Activated CD4-positive, alpha-beta T cell treated with anti-CD3 and anti-CD28 coated beads, Interleukin-2, Interleukin-4, amounts not matched to agents 100 ng/mL and 50 ng/mL, durations not matched to agents 16 hours and 8 hours (primary cell): ENCODE results near the gene PAX5.

Experiments used
- DNase-seq: peaks from one replicate; pipeline ENCODE4 v3.0.0-alpha.2; 2020; ENCODE audit warnings: low spot score

Gene PAX5

DNA sequence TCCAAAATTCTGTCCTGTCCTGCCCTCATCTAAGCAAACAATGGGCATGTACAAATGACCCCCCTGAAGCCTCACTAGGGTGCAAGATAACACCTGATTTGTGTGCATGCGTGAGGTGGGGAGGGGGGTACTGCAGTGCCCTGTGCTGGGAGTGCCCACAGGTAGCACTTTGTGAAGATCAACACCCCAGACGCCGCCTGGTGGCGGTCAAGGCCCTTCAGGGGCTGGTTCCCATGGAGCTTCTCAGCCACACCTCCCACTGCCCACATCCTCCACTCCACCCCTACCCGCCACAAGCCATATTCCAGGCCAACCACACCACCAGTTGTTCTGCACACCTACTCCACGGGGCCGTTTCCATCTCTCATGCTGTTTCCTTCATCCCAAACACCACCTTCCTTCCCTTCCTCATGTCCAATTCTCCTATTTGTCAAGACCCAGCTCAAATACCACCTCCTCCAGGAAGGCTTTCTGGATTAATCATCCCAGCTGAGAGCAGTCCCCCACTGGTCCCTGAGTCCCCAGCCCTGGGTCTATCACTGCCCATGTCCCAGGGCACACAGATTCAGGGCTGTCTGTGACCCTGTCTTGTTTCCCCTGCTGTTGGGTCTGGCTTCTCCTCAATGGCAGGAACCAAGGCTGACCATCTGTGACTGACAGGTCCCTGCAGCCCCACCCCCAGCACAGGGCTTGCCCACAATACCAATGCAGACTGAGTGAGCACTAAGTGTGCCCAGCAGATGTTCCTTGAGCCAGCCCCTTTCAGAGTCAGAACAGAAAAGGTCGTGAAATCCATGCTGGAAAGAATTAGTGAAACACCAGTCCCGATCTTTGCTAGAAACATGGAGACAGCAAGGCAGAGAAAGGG lies 178.4 kb downstream of the PAX5 start:
- DNase-seq = peak; percentile 50

DNA sequence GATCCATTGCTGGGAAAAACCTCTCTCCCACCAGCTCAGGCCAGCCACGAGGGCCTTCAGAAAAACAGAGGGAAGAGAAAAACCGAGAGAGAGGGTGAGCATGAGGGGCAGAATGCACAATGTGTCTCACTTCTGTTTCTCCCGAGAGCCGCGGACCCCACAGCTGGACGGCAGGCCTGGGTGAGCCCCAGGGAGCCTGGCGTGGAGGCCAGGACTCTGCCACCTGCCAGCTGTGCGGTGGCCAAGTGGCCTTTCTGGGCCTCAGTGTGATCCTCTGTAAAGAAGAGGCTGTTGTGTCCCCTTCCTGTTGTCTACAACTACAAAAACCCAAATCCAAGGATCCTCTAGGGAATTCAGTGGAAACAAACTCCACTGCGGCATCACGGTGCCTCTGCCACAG lies 179.3 kb downstream of the PAX5 start:
- DNase-seq = no peak

DNA sequence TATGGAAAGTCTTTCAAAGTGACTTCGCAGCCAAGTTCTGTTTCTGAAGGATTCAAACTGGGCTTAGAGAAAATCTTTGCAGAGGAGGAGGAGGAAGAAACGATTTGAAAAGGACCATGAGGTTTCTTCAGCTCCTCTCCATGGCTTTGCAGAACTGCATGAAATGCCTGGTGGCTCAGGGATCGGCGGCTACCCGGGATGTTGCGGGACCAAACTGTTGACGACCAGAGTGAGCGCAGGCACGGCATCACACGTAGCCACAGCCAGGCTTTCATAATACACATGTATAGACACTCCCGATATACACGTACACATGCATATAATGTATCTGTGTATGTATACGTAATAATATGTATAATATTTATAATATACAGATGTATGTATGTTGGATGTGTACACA lies 180.0 kb downstream of the PAX5 start:
- DNase-seq = no peak

DNA sequence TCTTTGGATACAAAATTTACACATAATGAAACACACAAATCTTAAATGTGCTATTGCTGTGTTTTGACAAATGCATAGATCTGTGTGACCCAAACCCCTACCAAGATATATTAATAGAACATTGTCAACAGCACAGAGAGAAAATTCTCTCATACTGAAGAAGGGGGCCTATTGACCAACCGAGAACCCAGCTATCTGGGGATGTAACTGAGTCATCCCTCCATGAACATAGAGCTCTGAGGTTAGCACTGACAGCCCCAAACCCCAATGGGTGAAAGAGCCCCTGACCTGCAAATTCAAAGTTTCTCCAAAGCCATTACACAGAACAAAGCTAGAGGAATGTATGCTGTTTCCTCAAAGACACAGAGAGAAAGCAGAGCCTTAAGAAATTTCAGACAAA lies 180.8 kb downstream of the PAX5 start:
- DNase-seq = no peak

DNA sequence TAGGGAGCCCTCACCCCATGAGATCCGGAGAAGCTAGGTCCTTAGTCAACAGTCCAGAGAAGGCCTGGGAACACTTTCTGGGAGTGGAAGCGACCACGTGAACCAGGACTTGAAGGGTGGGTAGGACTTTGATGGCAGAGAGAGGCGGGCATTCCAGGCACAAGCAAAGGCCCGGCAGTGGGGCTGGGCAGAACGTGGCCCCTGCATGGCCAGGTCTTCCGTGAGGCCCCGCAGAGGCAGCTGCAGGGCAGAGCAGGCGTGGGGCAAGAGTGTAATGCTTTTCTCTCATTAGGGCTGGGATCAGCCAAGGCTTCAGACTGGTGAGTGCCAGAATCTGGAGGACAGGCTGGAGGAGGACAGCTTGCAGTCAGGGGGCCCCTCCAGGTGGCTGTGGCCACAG lies 184.1 kb downstream of the PAX5 start:
- DNase-seq = no peak

DNA sequence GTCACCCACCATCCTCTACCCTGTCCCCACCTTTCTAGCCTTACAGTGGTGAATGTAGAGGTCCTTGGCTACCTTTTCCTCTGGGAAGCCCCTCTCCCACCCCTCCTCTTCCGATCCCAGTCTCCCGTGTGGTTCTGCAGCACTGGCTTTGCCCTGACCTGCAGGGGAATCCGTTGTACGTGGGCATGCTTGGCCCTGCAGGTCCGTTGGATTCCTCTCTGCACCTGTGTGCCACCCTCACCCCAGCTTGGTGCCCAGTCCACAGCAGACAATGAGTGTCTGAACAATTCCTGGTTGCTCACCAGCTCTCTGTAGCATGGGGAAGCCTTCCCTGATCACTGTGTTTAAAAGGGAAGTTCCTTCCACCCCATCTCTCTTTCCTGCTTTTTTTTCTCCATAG lies 185.1 kb downstream of the PAX5 start:
- no peak for DNase-seq

DNA sequence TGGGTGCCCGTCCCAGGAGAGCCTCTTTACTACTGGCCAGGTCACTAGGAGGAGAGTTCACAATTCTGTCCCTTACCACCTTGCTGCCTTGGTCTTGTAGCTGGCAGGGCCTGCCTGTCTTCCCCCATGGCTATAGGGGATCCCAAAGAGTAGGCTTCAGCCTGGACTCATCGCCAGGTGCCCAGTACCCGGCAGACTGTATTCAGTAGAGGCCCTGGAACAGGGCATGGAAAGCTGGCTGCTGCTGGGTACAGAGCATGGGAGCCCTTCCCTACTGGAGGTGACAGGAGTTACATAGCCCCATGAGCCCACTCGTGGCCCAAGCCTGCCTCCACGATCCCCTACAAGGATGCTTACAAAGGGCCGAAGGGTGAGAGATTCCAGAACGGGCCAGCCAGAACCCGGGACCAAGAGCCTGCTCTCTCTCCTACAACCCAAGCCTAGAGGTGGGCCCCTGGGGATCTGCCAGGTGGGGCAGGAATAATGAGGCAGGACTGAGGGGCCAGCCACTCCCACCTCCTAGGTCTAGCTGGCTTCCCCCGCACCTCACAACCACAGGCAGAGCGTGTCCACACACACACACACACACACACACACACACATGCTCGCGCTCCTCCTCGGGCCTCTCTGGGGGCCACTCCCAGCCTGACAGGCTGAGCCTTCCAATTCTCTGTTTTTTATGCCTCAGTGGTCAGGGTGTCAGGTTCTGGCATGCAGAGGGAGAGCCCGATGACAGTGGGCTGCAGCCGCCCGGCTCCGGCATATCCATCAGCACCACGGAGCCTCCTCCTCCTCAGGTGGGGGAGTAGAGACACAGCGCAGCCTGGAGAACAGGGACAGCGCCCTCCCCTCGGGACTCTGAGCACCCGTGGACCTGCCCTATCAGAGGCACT lies 186.0 kb downstream of the PAX5 start:
- DNase-seq = no peak

DNA sequence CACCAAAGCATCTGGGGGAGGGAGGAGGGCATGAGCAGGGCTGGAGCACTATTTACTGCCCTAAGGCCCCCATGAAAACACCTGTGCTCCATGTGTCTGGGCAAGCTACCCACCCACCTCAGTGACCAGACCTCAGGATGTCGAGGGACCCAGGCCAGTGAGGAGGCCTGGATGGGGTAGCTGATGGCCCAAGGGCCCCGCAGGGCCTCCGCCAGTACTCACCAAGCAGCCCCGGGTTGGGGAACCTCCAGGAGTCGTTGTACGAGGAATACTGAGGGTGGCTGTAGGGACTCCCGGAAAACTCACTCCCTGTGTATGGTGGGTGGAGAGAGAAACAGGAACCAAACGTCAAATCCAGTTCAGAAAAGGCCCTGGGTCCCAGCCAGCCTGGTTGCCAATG lies 187.4 kb downstream of the PAX5 start:
- DNase-seq = no peak

DNA sequence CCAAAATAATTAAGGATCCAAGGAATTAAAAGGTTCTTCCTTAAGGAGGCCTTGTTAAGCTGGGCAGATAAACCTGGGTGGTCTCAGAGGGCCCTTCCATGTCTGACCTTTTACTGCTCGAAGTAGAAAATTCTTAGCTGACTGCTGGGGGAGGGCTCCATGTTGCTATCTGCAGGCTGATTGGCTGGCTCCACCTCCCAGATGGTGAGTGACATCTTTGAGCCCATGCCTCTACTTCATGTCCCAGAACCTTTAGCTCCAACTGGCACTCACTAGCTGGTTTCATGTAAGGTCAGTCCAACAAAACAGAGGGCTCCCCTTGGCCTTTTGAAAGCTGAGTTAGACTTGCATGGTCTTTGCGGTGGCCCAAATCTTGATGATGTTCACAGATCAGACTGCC lies 188.2 kb downstream of the PAX5 start:
- DNase-seq = no peak

DNA sequence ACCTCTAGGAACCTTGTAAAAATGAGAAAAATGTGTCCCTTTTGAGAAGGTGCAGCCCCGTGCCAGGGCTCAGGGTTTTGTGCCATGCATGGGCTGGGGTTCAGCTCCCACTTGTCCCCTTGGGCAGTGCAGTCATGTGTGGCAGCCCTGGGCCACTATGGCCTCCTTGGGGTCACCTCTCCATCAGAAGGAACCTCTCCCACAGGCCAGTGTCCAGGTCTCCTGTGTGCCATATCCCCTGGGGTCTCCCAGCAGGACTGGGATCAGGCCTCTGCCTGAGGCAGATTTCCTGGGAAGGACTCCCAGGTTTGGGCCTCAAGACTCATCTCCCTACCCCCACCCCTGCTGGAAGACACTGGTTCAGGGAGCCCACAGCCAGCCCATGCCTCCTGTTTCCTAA lies 189.1 kb downstream of the PAX5 start:
- DNase-seq = no peak

DNA sequence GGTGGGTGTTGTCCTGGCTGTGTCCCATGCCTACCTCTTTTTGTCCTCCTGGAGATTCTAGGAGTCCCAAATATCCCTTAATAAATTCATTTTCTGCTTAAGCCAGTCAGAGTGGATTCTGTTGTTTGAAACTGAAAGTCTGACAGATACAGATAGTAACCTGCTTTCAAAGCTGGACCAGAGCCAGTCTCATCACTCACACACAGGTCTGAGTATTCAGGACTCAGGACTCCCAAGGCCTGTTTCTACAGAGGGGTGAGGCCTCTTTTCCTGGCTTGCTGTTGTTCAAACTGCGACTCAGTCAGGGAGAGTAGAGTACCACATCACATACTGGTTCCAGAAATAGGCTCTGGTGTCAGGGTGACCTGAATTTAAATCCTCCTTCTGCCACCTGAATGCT lies 190.1 kb downstream of the PAX5 start:
- DNase-seq = no peak

DNA sequence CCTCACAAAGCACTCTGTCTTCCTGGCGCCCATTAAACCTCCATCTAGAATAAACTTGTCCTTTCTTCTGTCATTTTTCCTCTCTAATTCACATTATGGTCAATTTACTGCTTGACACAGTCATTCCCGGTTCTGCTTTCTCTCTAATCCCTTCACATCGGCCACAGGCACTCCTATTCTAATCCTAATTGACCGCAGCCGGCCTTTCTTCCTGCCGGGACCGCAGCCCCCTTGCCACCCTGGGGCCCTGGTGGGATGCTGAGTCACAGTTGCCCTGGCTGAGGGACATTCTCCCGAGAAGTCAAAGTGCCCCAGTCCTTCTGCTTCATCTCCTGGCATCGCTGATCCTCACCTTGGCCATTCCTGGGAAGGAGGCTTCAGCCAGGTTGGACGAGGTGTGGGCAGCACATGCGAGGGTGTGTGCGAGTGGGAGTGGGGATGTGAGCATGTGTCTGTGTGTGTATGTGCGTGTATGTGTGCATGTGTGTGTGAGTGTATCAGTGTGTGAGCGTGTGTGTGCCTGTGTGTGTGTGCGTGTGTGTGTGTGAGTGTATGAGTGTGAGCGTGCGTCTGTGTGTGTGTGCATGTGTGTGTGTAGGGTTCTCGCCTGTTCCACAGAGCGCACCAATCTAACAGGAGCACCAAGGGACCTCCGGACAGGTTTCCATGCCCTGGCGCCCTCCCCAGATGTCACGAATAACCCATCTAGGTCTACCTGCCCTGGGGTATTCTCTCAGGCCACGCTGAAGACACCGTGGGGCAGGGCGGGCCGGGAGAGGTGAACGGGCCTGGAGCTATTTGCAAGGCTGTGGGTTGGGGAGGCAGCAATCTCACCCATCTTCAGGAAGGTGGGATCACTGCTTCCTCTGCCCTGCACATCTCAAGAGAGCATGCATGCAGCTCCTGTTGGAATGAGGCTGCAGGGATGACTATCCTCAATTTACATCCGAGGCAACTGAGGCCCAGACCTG lies 191.2 kb downstream of the PAX5 start:
- DNase-seq = no peak

DNA sequence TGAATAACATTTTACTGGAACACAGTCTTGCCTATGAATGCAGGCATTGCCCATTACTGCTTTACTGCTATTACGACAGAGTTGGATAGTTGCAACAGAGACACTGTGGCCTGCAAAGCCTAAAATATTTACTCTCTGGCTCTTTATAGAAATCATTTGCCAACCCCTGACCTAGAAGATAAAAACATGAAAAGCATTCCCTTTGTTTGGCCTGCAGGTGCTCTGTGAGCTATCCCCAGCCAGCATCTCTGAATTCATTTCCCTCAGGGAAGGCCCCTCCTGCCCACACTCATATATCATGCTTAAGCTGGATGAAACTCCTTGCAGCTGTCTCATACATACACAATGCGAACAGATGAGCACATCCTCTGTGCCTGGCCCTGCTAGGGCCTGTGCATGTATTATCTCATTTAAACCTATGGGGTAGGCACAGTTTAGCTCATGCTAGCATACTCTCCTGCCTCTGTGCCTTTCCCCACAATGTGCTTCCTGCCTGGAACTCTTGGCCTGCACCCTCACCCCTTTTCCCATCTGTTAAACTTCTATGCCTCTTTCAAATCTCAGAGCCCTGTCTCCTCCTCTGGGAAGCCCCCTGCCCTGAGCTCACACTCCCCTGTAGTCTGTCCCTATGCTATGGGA lies 193.1 kb downstream of the PAX5 start:
- no peak for DNase-seq

DNA sequence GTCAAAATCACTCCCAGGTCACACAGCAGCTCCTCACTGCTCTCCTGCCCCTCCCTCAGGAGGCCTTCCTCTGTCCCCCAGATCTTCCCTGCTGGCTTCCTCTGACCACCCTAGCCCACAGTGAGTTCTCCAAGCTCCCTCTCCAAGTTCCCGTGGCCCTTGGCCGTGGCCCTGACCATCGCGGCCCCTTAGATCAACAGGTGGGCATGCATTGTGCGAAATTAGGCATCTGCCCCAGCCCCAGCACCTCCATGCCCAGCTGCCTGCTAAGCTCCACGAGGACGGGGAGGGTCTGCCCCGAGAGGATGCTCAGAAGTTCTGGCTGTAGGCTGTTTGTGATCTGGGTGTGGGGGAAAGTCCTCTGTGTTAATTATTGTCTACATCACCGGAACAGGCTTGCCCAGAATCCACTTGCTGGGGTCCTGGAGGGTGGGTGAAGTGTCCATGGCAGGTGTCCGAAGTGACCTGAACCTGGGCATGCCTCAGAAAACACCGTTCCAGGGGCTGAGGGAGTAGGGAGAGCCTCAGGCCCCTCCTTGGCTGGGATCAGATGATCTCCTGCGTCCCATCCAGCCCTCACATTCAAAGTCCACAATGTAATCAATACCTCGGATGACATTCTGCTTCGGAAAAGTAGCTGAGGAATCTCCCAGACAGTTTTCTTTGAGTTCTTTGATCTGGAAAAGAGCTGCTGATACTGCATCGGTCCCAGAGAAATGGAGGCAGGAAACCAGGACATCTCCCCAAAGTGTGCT lies 194.8 kb downstream of the PAX5 start:
- DNase-seq = no peak

DNA sequence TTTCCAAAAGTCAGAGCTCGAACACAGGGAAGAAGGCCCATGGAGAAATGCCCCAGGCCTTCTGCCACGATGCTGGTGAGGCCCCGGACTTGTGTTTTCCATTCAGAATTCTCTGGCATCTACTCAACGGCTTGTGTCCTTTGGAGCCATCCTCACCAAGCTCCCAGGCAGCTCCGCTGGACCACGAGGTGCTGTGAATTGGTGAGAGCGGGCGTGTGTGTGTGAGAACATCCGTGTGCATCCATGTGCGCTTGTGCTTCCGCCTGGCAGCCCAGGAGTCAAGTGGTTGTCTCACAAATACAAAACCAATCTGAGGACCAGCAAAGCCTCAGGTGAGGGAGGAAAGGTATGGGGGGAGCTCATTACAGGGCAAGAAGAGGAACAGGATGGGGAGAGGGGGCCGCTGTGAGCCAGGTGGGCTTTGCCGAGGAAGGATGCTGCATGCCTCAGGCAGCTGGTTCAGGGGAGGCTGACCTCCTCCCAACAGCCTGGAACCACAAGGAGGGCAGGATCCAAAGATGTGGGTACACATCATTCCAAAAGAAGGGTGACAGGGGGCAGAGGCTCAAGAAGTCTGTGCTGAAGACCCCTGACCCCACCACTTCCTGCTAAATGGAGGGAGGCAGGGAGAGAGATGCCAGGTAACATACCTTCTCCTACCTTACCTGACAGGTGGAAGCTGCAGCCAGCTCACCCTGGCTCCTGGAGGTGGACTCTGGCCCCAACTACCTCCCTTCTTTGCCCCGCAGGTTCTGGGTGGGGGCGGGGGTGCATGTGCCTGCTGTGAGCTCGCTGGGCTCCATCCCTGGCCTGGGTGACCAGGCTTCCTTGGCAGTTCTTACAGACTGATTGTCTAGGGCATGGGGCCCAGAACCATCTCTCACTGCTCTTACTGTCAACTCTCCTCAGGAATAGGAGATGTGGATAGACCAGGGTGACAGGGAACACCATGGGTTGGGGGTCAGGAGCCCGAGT lies 196.3 kb downstream of the PAX5 start:
- DNase-seq = no peak

DNA sequence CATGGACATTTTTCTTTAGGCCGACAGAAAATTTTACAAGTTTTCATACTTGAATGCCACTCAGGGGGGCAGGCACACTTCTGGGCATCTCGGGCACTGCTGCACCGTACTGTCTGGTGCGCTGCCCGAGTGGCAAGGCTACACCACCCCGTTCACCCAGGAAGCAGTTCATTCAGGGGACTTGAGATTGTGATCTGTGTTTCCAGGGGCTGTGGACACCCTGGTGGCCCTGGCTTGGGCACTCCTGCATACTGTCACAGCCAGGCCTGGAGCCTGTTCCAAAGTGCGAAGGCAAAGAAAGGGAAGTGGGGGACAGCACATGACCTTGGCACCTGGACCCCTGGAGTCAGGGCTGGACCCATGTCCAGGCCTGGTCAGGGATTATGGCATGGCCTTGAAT lies 197.6 kb downstream of the PAX5 start:
- no peak for DNase-seq

DNA sequence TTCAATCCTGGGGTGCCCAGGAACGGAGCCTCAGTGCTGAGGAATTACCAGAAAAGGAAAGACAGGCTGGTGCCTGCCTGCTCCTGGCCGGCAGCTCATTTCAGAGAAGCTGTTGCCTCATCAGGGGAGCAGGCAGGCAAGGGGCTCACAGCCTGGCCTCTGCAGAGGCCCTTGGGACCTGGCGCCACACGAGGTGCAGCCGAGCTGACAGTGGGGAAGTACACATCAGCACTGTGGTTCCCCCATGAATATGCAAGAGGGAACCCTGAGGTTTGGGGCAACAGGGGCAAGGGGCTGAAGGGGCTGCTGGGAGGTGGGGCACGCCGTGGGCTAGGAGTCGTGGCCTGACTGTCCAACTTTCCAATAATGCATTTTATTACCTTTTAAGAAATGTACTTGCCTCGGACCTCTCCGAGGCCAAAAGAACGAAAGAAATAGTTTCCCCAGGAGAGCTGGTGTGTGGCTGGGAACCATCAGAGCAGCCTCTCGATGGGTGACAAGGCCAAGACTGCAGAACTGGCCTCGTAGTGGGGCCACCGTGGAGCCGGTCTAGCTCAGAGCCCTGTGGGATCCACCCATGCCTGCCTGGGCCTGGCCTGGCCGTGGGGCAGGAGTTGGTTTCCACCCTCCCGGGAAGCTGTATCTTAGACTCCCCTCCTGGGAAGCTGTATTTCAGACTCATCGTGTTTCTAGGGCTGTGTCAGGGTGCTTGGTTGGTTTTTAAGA lies 198.6 kb downstream of the PAX5 start:
- DNase-seq = no peak

DNA sequence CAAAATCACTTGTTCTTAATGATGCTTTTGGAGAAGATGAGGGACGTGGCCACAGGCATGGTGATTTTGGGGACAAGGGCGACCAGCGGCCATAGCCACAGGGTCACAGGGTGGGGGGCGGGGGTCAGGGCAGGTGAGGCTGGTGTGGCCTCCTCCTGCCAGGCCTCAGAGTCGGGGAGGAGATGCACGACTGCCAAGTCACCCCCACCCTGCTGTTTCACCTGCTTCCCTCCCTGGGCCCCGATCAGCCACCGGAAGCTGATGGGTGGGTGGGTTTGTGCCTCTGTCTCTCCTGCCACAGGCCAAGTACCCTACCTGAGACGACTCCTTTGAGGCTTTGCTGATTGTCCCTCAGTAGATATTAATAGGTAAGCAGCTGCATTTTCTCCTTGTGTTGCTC lies 199.3 kb downstream of the PAX5 start:
- DNase-seq = no peak

DNA sequence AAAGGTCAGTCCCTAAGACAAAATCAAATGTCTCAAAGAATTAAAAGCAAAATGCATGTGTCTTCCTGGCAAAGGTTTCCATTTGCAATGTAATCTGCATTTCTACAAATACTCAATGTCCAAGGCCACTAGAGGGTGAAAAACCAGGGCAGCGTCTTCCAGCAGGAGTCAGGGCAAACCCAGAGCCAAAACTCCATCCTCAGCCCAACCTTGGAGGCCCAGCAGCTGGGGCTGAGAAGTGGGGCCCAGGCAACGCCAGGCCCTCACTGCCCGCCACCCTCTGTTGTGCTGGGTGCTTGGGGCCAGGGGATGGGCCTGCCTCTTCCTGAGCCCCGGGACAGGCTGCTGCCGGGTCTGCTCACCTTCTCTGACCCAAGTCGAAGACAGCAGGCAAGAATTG lies 200.1 kb downstream of the PAX5 start:
- no peak for DNase-seq
